H1 (cell line): ENCODE data around the gene DMPK.

Experiments used
- ASH2L ChIP-seq: fragments of 200-600, 300-600 bp; sonication (generic); IDR thresholded peaks from one replicate; pipeline ENCODE4 v1.7.1; 2017; ENCODE audit warnings: low read length
- KDM1A ChIP-seq: fragments of 200-600, 300-600 bp; sonication (generic); IDR thresholded peaks from 2 replicates; pipeline ENCODE4 v1.7.1; 2016; ENCODE audit warnings: mild to moderate bottlenecking, low read length, borderline replicate concordance
- POLR2A ChIP-seq, 2 experiments: IDR thresholded peaks; 1 replicate in 1 of 2; 2 replicates in 1 of 2; pipeline ENCODE4 v1.6.1; 2011; ENCODE audit warnings: low read depth in 2 of 2, low read length in 2 of 2, mild to moderate bottlenecking in 2 of 2; ENCODE audit errors: control extremely low read depth in 1 of 2
- POLR2AphosphoS5 ChIP-seq: IDR thresholded peaks from 2 replicates; pipeline ENCODE4 v1.6.1; 2011; ENCODE audit warnings: low read depth, low read length
- POU5F1 ChIP-seq: IDR thresholded peaks from 2 replicates; pipeline ENCODE4 v1.6.1; 2011; ENCODE audit warnings: low read depth, mild to moderate bottlenecking, low read length, moderate library complexity
- RXRA ChIP-seq: IDR thresholded peaks from 2 replicates; pipeline ENCODE4 v1.6.1; 2011; ENCODE audit warnings: low read depth, mild to moderate bottlenecking, low read length, moderate library complexity; ENCODE audit not compliant: insufficient read depth
- SAP30 ChIP-seq: fragments of 300-600 bp; sonication (generic); IDR thresholded peaks from 2 replicates; pipeline ENCODE4 v1.7.1; 2012; ENCODE audit warnings: low read length, moderate library complexity, mild to moderate bottlenecking, inconsistent platforms; ENCODE audit not compliant: insufficient read depth, insufficient replicate concordance
- SIRT6 ChIP-seq: IDR thresholded peaks from one replicate; pipeline ENCODE4 v1.7.1; 2012; ENCODE audit warnings: low read length, inconsistent platforms
- SP2 ChIP-seq: IDR thresholded peaks from 2 replicates; pipeline ENCODE4 v1.6.1; 2012; ENCODE audit warnings: mild to moderate bottlenecking, low read length, inconsistent platforms
- SRF ChIP-seq: IDR thresholded peaks from 2 replicates; pipeline ENCODE4 v1.6.1; 2011; ENCODE audit warnings: mild to moderate bottlenecking, low read depth, low read length, moderate library complexity
- TF ChIP-seq, protein P1 (sequence below), 3 experiments: IDR thresholded peaks; 1 replicate in 2 of 3; 2 replicates in 1 of 3; pipeline versions ENCODE4 v1.5.1 to v1.6.1; 2011; ENCODE audit warnings: low read length in 3 of 3, mild to moderate bottlenecking in 3 of 3, inconsistent platforms in 2 of 3, low read depth in 1 of 3, moderate library complexity in 1 of 3; ENCODE audit not compliant: insufficient read depth in 1 of 3; ENCODE audit errors: control extremely low read depth in 1 of 3
- TF ChIP-seq, protein P2 (sequence below): IDR thresholded peaks from 2 replicates; pipeline ENCODE4 v1.6.1; 2012; ENCODE audit warnings: inconsistent platforms

DNA sequence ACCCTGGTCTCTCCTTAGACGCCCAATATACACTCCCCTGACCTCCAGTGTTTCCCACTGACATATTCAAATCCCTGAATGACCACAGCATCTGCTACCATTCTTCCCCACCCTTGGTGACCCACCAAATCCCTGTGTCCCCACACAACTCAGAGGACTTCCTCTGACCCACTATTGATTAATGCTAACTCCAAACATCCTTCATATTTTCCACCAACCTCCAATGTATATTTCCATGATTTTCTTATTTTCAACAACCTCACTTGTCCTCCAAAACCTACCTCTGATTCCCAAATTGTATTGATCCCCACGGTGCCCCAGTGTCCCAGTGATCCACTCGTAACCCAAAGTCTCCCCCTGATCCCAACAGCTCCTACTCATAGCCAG, 10.9 kb upstream of the DMPK start:
- TF ChIP-seq, protein P1, sequence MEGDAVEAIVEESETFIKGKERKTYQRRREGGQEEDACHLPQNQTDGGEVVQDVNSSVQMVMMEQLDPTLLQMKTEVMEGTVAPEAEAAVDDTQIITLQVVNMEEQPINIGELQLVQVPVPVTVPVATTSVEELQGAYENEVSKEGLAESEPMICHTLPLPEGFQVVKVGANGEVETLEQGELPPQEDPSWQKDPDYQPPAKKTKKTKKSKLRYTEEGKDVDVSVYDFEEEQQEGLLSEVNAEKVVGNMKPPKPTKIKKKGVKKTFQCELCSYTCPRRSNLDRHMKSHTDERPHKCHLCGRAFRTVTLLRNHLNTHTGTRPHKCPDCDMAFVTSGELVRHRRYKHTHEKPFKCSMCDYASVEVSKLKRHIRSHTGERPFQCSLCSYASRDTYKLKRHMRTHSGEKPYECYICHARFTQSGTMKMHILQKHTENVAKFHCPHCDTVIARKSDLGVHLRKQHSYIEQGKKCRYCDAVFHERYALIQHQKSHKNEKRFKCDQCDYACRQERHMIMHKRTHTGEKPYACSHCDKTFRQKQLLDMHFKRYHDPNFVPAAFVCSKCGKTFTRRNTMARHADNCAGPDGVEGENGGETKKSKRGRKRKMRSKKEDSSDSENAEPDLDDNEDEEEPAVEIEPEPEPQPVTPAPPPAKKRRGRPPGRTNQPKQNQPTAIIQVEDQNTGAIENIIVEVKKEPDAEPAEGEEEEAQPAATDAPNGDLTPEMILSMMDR (IDR thresholded peaks at IDR 0.05; ENCODE audit: control extremely low read depth in 1 of 3, insufficient read depth in 1 of 3, low read depth in 1 of 3, low read length in 3 of 3), result no peak
- TF ChIP-seq POLR2A (IDR thresholded peaks at IDR 0.05; ENCODE audit: control extremely low read depth in 1 of 2, low read depth in 2 of 2, low read length in 2 of 2) (no peak), SIRT6 (no peak), ASH2L (no peak), SP2 (no peak), KDM1A (no peak), POLR2AphosphoS5 (no peak), RXRA (no peak), SRF (no peak), SAP30 (no peak), POU5F1 (no peak)
- TF ChIP-seq, protein P2, sequence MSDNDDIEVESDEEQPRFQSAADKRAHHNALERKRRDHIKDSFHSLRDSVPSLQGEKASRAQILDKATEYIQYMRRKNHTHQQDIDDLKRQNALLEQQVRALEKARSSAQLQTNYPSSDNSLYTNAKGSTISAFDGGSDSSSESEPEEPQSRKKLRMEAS, result no peak
